GM21786 (cell line): ENCODE measurements around the gene SMIM17.
"Not testable (repeated sequence)": the region's sequence is repeated elsewhere in the genome, so short reads cannot be mapped to it uniquely, and the experiment has no call there.

Experiments used
- ATAC-seq: cut with Tn5 transposase; IDR thresholded peaks from one replicate; pipeline ENCODE4 v1.9.1; 2021; ENCODE audit not compliant: unreplicated experiment

SMIM17 gene

GRCh38 chr19:56660381-56661107 lies 17.6 kb downstream of the SMIM17 start:
- ATAC-seq: no peak

- ATAC-seq: no peak
Observed at GRCh38 chr19:56661248-56661647, 18.3 kb downstream of the SMIM17 start.

GRCh38 chr19:56663931-56664500 lies 21.1 kb downstream of the SMIM17 start:
- ATAC-seq: no peak

GRCh38 chr19:56664511-56664910 lies 21.6 kb downstream of the SMIM17 start:
- no peak for ATAC-seq

- no peak for ATAC-seq
Observed at GRCh38 chr19:56667311-56667870, 24.4 kb downstream of the SMIM17 start.

- ATAC-seq: no peak
Observed at GRCh38 chr19:56668676-56669075, 25.7 kb downstream of the SMIM17 start.

- no peak for ATAC-seq
Observed at GRCh38 chr19:56670401-56670960, 27.5 kb downstream of the SMIM17 start.

GRCh38 chr19:56670961-56671612 lies 28.1 kb downstream of the SMIM17 start:
- ATAC-seq: no peak

- ATAC-seq: no peak
Observed at GRCh38 chr19:56671613-56671994, 28.6 kb downstream of the SMIM17 start, which contains the start of gene ZNF835. Gene ZNF835, minus strand, starts transcription at chr19:56671757. Its CDS starts 6,559 bp downstream, at chr19:56665198.

- ATAC-seq: not testable (repeated sequence)
Observed at GRCh38 chr19:56672610-56673009, 29.7 kb downstream of the SMIM17 start.

- ATAC-seq: no peak
Observed at GRCh38 chr19:56678205-56678604, 35.2 kb downstream of the SMIM17 start.

GRCh38 chr19:56681702-56682101 lies 38.7 kb downstream of the SMIM17 start:
- ATAC-seq: no peak

GRCh38 chr19:56683116-56683515 lies 40.2 kb downstream of the SMIM17 start:
- no peak for ATAC-seq

- no peak for ATAC-seq
Observed at GRCh38 chr19:56687031-56687430, 44.1 kb downstream of the SMIM17 start.

GRCh38 chr19:56689198-56689597 lies 46.2 kb downstream of the SMIM17 start:
- no peak for ATAC-seq

GRCh38 chr19:56690670-56691069 lies 47.7 kb downstream of the SMIM17 start:
- ATAC-seq: no peak

GRCh38 chr19:56692206-56692895 lies 49.4 kb downstream of the SMIM17 start:
- ATAC-seq: no peak

- no peak for ATAC-seq
Observed at GRCh38 chr19:56699552-56699951, 56.6 kb downstream of the SMIM17 start.

GRCh38 chr19:56701895-56702294 lies 58.9 kb downstream of the SMIM17 start:
- no peak for ATAC-seq

- ATAC-seq: no peak
Observed at GRCh38 chr19:56705939-56706338, 63.0 kb downstream of the SMIM17 start.
